IPS DF 4.7 (cell line): Measurements from ENCODE around the gene CRIP3.

Experiments
- DNase-seq: peaks from one replicate; pipeline ENCODE4 v3.0.0-alpha.2; 2013; ENCODE audit warnings: low spot score; ENCODE audit errors: extremely low read depth

The CRIP3 gene

GRCh38 chr6:43257367-43258145 is 51.1 kb downstream of the CRIP3 start:
- DNase-seq = no peak

GRCh38 chr6:43256670-43257366 is 51.8 kb downstream of the CRIP3 start:
- DNase-seq = no peak
